ENCODE data around the gene VSTM2B.
A peak's percentile ranks its signal among the peaks of the same experiment; 100 is the strongest.

Gene VSTM2B

GRCh38 chr19:29610574-29611271 is 84.9 kb downstream of the VSTM2B start:
- no peak for TF ChIP-seq EZH2 (optimal IDR thresholded peaks at IDR 0.05; ENCODE audit: low read depth, low read length)
- TF ChIP-seq EZH2phosphoT487 (IDR thresholded peaks at IDR 0.05; ENCODE audit: low read length), result no peak
- peak; percentile 88 for TF ChIP-seq CTCF (IDR thresholded peaks at IDR 0.05; ENCODE audit: low read length)
- no peak overlapping the region for H2AFZ ChIP-seq (ENCODE audit: low read length)
- no peaks in the 10 kb centered on the region for H3K9me2 ChIP-seq (replicated peaks; ENCODE audit: insufficient read depth, low read length)
- no peaks in the 10 kb centered on the region for H3K27me3 ChIP-seq (replicated peaks; ENCODE audit: insufficient read depth, low read length)
- H4K20me1 ChIP-seq (ENCODE audit: insufficient read depth, low read length), result no peaks in the 10 kb centered on the region
- H3K36me3 ChIP-seq (replicated peaks; ENCODE audit: insufficient read depth, low read length), result no peaks in the 10 kb centered on the region; the same call in 1 of the 2 replicates
- no peak overlapping the region for H3K4me3 ChIP-seq (ENCODE audit: low read length)
- H3K4me1 ChIP-seq (ENCODE audit: low read length), result peaks cover 4% of the 10 kb centered on the region; the same call in 1 of the 2 replicates
- peaks cover 13% of the 10 kb centered on the region for H3K79me2 ChIP-seq (ENCODE audit: low read length)
- H3K9me3 ChIP-seq (replicated peaks; ENCODE audit: insufficient read depth, low read length), result no peaks in the 10 kb centered on the region
- no peaks in the 10 kb centered on the region; the same call in 1 of the 2 replicates for H3F3A ChIP-seq (ENCODE audit: insufficient read depth, low read length)
- no peak overlapping the region for H3K9ac ChIP-seq (ENCODE audit: low read length)
- no peak overlapping the region for H3K27ac ChIP-seq (ENCODE audit: low read length)
- no peak overlapping the region for H3K4me2 ChIP-seq (ENCODE audit: low read depth, low read length)
- DNase-seq, result peak; percentile 74

GRCh38 chr19:29612121-29612520 is 86.3 kb downstream of the VSTM2B start:
- H3K9me2 ChIP-seq (replicated peaks; ENCODE audit: insufficient read depth, low read length), result no peaks in the 10 kb centered on the region
- no peaks in the 10 kb centered on the region for H3K4me1 ChIP-seq (ENCODE audit: low read length)
- no peak overlapping the region for H3K27ac ChIP-seq (ENCODE audit: low read length)
- TF ChIP-seq EZH2 (optimal IDR thresholded peaks at IDR 0.05; ENCODE audit: low read depth, low read length) (no peak), CTCF (IDR thresholded peaks at IDR 0.05; ENCODE audit: low read length) (no peak), EZH2phosphoT487 (IDR thresholded peaks at IDR 0.05; ENCODE audit: low read length) (no peak)
- H3F3A ChIP-seq (ENCODE audit: insufficient read depth, low read length), result no peaks in the 10 kb centered on the region; the same call in 1 of the 2 replicates
- DNase-seq, result no peak
- H2AFZ ChIP-seq (ENCODE audit: low read length), result no peak overlapping the region
- H3K27me3 ChIP-seq (replicated peaks; ENCODE audit: insufficient read depth, low read length), result no peaks in the 10 kb centered on the region
- no peaks in the 10 kb centered on the region for H4K20me1 ChIP-seq (ENCODE audit: insufficient read depth, low read length)
- H3K9me3 ChIP-seq (replicated peaks; ENCODE audit: insufficient read depth, low read length), result no peaks in the 10 kb centered on the region
- peaks cover 4% of the 10 kb centered on the region for H3K79me2 ChIP-seq (ENCODE audit: low read length)
- H3K4me2 ChIP-seq (ENCODE audit: low read depth, low read length), result no peak overlapping the region
- H3K9ac ChIP-seq (ENCODE audit: low read length), result no peak overlapping the region
- no peak overlapping the region for H3K4me3 ChIP-seq (ENCODE audit: low read length)
- no peaks in the 10 kb centered on the region; the same call in 1 of the 2 replicates for H3K36me3 ChIP-seq (replicated peaks; ENCODE audit: insufficient read depth, low read length)

- no peaks in the 10 kb centered on the region for H3K4me1 ChIP-seq (ENCODE audit: low read length)
- H3K79me2 ChIP-seq (ENCODE audit: low read length), result no peaks in the 10 kb centered on the region
- no peak for DNase-seq
- no peak overlapping the region for H3K9ac ChIP-seq (ENCODE audit: low read length)
- no peaks in the 10 kb centered on the region; the same call in 1 of the 2 replicates for H3K36me3 ChIP-seq (replicated peaks; ENCODE audit: insufficient read depth, low read length)
- H3K27ac ChIP-seq (ENCODE audit: low read length), result no peak overlapping the region
- H3K9me2 ChIP-seq (replicated peaks; ENCODE audit: insufficient read depth, low read length), result no peaks in the 10 kb centered on the region
- H4K20me1 ChIP-seq (ENCODE audit: insufficient read depth, low read length), result no peaks in the 10 kb centered on the region
- no peaks in the 10 kb centered on the region; the same call in 1 of the 2 replicates for H3F3A ChIP-seq (ENCODE audit: insufficient read depth, low read length)
- no peaks in the 10 kb centered on the region for H3K9me3 ChIP-seq (replicated peaks; ENCODE audit: insufficient read depth, low read length)
- no peak overlapping the region for H2AFZ ChIP-seq (ENCODE audit: low read length)
- H3K4me3 ChIP-seq (ENCODE audit: low read length), result no peak overlapping the region
- TF ChIP-seq EZH2phosphoT487 (IDR thresholded peaks at IDR 0.05; ENCODE audit: low read length), result no peak
- no peak for TF ChIP-seq CTCF (IDR thresholded peaks at IDR 0.05; ENCODE audit: low read length)
- TF ChIP-seq EZH2 (optimal IDR thresholded peaks at IDR 0.05; ENCODE audit: low read depth, low read length), result no peak
- H3K27me3 ChIP-seq (replicated peaks; ENCODE audit: insufficient read depth, low read length), result no peaks in the 10 kb centered on the region
- no peak overlapping the region for H3K4me2 ChIP-seq (ENCODE audit: low read depth, low read length)
Observed at GRCh38 chr19:29612801-29613595, 87.2 kb downstream of the VSTM2B start.
